GM21360 (cell line): ENCODE results near the gene FOXF2.
"Not testable (repeated sequence)": the region's sequence is repeated elsewhere in the genome, so short reads cannot be mapped to it uniquely, and the experiment has no call there.

Experiments used
- ATAC-seq: cut with Tn5 transposase; IDR thresholded peaks from one replicate; pipeline ENCODE4 v1.9.1; 2021; ENCODE audit warnings: mild to moderate bottlenecking, moderate library complexity; ENCODE audit not compliant: unreplicated experiment

FOXF2 gene

DNA sequence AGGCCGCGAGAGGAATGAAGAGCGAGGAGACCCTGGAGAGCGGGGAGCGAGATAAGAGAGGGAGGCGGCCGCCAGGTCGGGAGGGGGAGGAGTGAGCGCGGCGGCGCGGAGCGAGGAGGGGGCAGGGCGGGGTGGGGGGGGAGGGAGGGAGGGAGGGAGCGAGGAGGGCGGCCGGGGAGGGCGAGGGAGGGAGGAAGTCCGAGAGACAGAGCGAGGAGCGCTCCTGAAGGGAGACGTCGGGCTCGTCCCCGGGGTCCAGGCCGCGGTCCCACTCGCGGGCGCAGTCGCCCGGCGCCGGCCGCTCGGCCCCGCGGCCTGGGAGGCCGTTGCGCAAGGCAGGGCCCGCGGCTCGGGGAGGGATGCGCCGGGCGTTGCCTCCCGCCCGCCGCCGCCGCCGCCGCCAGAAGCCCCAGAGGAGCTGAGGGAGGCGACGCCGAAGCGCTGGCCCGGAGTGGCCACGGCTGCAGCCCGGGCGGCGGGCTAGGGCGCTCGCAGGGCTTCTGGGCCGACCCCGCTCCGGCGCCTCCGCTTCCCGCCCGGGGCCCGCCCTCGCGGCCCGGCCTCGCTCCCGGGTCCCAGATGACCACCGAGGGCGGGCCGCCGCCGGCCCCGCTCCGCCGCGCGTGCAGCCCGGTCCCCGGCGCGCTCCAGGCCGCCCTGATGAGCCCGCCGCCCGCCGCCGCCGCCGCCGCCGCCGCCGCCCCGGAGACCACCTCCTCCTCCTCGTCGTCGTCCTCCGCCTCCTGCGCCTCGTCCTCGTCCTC is at the start of gene FOXF2:
Gene FOXF2 (plus strand): TSS at position 208 of the 764 bp plus-strand sequence. CDS start 372 bp downstream, at position 580.
- no peak for ATAC-seq

DNA sequence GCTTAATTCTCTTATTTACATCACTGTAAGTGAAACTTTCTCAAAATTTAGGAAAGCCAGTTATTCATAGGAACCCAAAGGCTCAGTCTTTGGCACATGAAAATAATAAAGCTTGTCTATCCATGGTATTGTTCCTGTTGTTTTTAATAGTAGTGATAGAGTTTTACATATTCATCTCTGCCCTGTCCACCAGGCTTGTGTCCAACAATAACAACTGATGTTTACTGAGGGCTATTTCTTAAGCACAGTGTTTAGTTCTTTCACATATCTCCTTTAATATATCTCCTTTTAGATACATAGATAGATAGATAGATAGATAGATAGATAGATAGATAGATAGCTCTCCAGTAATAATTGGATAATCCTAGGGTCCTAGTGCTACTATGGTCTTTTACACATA is 43.3 kb upstream of the FOXF2 start:
- no peak for ATAC-seq

DNA sequence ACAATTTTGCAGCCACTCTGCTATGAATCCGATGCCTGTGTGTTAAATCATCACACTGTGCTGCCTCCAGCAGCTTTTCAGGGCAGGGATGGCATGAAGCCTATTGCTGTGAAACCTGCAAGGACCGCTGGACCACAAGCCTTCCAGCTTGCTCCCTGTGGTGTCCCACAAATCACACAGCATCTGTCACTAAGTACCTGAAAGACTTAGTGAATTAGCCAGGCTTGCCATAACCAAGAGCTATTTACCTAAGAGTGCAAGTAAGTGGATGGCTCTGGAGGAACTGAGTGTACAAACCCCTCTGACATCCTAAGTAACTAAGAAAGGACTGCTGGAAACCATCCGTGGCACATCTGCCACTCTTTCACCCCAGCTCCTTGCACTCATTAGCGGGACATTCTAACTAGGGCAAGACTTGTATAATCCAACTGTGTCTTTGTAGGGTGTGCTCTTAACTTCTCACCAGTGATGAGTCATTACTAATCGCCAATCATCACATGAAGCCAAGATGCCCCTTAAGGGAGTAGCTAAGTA is 42.8 kb upstream of the FOXF2 start:
- no peak for ATAC-seq

GRCh38 chr6:1347161-1347560 is 42.2 kb upstream of the FOXF2 start:
- no peak for ATAC-seq

- ATAC-seq = no peak
These were observed 40.7 kb upstream of the FOXF2 start for GRCh38 chr6:1348675-1349074.

- ATAC-seq = no peak
These were observed 39.7 kb upstream of the FOXF2 start for GRCh38 chr6:1349655-1350054.

- ATAC-seq = no peak
These were observed 37.9 kb upstream of the FOXF2 start for GRCh38 chr6:1351381-1352008.

- ATAC-seq = not testable (repeated sequence)
These were observed 34.3 kb upstream of the FOXF2 start for GRCh38 chr6:1355068-1355467.

DNA sequence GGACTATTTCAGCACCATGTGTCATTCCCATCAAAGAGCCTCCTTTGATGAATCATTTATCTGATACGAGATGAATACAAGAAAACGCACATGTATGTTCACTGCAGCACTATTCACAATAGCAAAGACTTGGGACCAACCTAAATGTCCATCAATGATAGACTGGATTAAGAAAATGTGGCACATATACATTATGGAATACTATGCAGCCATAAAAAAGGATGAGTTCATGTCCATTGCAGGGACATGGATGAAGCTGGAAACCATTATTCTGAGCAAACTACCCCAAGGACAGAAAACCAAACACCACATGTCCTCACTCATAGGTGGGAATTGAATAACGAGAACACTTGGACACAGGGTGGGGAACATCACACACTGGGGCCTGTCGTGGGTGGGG is 27.7 kb upstream of the FOXF2 start:
- ATAC-seq = not testable (repeated sequence)

- no peak for ATAC-seq
These were observed 26.7 kb upstream of the FOXF2 start for GRCh38 chr6:1362643-1363042.

DNA sequence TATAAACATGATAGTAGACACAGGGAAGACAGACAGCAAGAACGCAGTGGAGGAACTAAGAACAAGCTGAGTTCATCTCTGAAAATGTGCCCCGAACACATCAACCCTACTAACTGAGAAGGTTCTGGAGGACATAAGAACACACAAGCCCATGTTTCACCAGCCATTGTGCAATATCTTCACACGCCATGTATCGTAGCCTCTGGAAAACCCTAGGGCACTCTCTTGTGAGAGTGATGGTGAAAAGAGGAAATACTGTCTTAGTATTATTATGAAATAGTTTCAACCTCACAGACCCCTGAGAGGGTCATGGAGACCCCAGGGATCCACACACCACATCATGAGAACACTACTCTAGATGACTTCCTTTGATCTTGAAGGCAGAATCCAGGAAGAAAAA is 26.1 kb upstream of the FOXF2 start:
- ATAC-seq = no peak

GRCh38 chr6:1363729-1364572 is 25.4 kb upstream of the FOXF2 start:
- ATAC-seq = no peak

DNA sequence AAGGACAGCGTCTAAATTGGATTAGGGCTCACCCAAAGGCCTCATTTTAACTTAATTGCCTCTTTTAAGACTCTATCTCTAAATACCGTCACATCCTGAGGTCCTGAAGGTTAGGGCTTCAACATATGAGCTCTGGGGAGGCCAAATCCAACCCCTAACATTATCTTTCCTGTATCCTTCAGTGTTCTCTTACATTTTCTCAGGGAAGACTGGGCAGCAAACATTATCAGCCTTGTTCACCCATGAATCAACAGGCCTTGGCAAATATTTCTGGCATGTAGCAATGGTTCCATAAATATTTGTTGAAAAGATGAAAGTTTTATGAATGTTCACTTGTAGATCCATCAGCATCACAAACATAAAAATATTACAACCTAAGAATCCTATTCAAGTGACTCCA is 24.6 kb upstream of the FOXF2 start:
- ATAC-seq = no peak

- ATAC-seq = no peak
These were observed 23.7 kb upstream of the FOXF2 start for GRCh38 chr6:1365686-1366085.

GRCh38 chr6:1367771-1368170 is 21.6 kb upstream of the FOXF2 start:
- no peak for ATAC-seq

- ATAC-seq = no peak
These were observed 20.4 kb upstream of the FOXF2 start for GRCh38 chr6:1368940-1369339.

GRCh38 chr6:1369695-1370094 is 19.7 kb upstream of the FOXF2 start:
- not testable (repeated sequence) for ATAC-seq

- no peak for ATAC-seq
These were observed 17.4 kb upstream of the FOXF2 start for GRCh38 chr6:1371933-1372332.

DNA sequence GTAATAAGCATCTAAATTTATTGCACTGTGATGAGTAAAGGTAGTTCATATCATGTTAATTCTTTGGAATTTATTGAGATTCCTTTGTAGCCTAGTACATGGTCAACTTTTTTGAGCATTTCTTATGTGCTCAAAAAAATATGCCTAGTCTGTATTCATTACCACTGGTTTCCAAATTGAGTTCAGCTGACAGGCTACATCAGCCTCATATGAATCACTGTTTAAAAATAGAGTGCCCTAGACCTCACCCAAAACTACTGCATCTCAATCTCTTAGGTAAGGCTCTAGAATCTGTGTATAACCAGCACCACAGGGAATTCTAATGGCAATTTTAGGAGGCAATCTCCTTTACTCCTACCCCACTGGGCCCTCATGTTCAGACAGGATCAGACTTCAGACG is 16.7 kb upstream of the FOXF2 start:
- no peak for ATAC-seq

- no peak for ATAC-seq
These were observed 12.7 kb upstream of the FOXF2 start for GRCh38 chr6:1376653-1377052.

GRCh38 chr6:1377526-1377925 is 11.8 kb upstream of the FOXF2 start:
- no peak for ATAC-seq
